H9 (cell line): Measurements from ENCODE around the gene ABR. TPM values are rescaled to one million over a fixed set of nuclear protein-coding genes. Genes with fewer than 3 reads are reported as not detected.

Experiments used
- DNase-seq: peaks from one replicate; pipeline ENCODE4 v3.0.0-alpha.2; 2017
- H2AFZ ChIP-seq: one replicate; pipeline ENCODE4 v1.6.1; 2013; ENCODE audit warnings: mild to moderate bottlenecking, low read length, control low read depth, moderate library complexity
- H2AK5ac ChIP-seq: 2 replicates; pipeline ENCODE4 v1.6.1; 2013; ENCODE audit warnings: low read length, control low read depth, mixed read lengths; ENCODE audit not compliant: insufficient read length
- H2BK120ac ChIP-seq: one replicate; pipeline ENCODE4 v1.6.1; 2013; ENCODE audit warnings: low read depth, mild to moderate bottlenecking, low read length, control low read depth, inconsistent platforms; ENCODE audit not compliant: poor library complexity, severe bottlenecking
- H2BK12ac ChIP-seq: 2 replicates; pipeline ENCODE4 v1.6.1; 2013; ENCODE audit warnings: low read length, control low read depth, mixed read lengths, low read depth; ENCODE audit not compliant: insufficient read length
- H2BK15ac ChIP-seq: 2 replicates; pipeline ENCODE4 v1.6.1; 2013; ENCODE audit warnings: low read depth, low read length, control low read depth
- H2BK20ac ChIP-seq: one replicate; pipeline ENCODE4 v1.6.1; 2013; ENCODE audit warnings: low read depth, mild to moderate bottlenecking, low read length, control low read depth, inconsistent platforms; ENCODE audit not compliant: poor library complexity, severe bottlenecking
- H2BK5ac ChIP-seq: 2 replicates; pipeline ENCODE4 v1.6.1; 2013; ENCODE audit warnings: low read length, control low read depth, mixed read lengths; ENCODE audit not compliant: insufficient read length
- H3K14ac ChIP-seq: 2 replicates; pipeline ENCODE4 v1.6.1; 2013; ENCODE audit warnings: low read length, control low read depth; ENCODE audit not compliant: insufficient read depth
- H3K18ac ChIP-seq: 2 replicates; pipeline ENCODE4 v1.6.1; 2013; ENCODE audit warnings: low read depth, mild to moderate bottlenecking, mixed read lengths, low read length, control low read depth; ENCODE audit not compliant: insufficient read length
- H3K23ac ChIP-seq: 2 replicates; pipeline ENCODE4 v1.6.1; 2013; ENCODE audit warnings: low read length, control low read depth, mixed read lengths, low read depth; ENCODE audit not compliant: insufficient read length
- H3K23me2 ChIP-seq: 2 replicates; pipeline ENCODE4 v1.6.1; 2013; ENCODE audit warnings: low read depth, mild to moderate bottlenecking, mixed read lengths, low read length, control low read depth; ENCODE audit not compliant: insufficient read length, poor library complexity, severe bottlenecking
- H3K27ac ChIP-seq: 2 replicates; pipeline ENCODE4 v1.5.1; 2013; ENCODE audit warnings: low read length, control low read depth, mixed read lengths, low read depth; ENCODE audit not compliant: insufficient read length
- H3K27me3 ChIP-seq: 2 replicates; pipeline ENCODE4 v1.6.1; 2013; ENCODE audit warnings: low read length, control low read depth, inconsistent platforms; ENCODE audit not compliant: insufficient read depth
- H3K4ac ChIP-seq: 2 replicates; pipeline ENCODE4 v1.6.1; 2013; ENCODE audit warnings: low read depth, mild to moderate bottlenecking, control low read depth, inconsistent platforms, low read length, moderate library complexity
- H3K4me1 ChIP-seq: 2 replicates; pipeline ENCODE4 v1.6.1; 2013; ENCODE audit warnings: low read length, control low read depth, inconsistent platforms; ENCODE audit not compliant: insufficient read depth
- H3K4me2 ChIP-seq: 2 replicates; pipeline ENCODE4 v1.6.1; 2013; ENCODE audit warnings: low read length, control low read depth, mixed read lengths; ENCODE audit not compliant: insufficient read length, insufficient read depth
- H3K56ac ChIP-seq: 2 replicates; pipeline ENCODE4 v1.6.1; 2013; ENCODE audit warnings: low read depth, mild to moderate bottlenecking, mixed read lengths, low read length, control low read depth; ENCODE audit not compliant: insufficient read length
- H3K79me1 ChIP-seq: 2 replicates; pipeline ENCODE4 v1.6.1; 2013; ENCODE audit warnings: low read depth, mild to moderate bottlenecking, moderate library complexity, low read length, control low read depth, inconsistent platforms; ENCODE audit not compliant: insufficient read depth, poor library complexity, severe bottlenecking
- H3K79me2 ChIP-seq: 2 replicates; pipeline ENCODE4 v1.6.1; 2013; ENCODE audit warnings: low read length, control low read depth, inconsistent platforms; ENCODE audit not compliant: insufficient read depth
- H3K9ac ChIP-seq: 2 replicates; pipeline ENCODE4 v1.6.1; 2013; ENCODE audit warnings: low read length, control low read depth, mixed read lengths; ENCODE audit not compliant: insufficient read length; ENCODE audit errors: extremely low read depth
- H3K9me3 ChIP-seq: one replicate; pipeline ENCODE4 v1.6.1; 2013; ENCODE audit warnings: low read depth, low read length, inconsistent platforms; ENCODE audit not compliant: control insufficient read depth
- H3T11ph ChIP-seq: one replicate; pipeline ENCODE4 v1.6.1; 2013; ENCODE audit warnings: mild to moderate bottlenecking, low read length, control low read depth, inconsistent platforms
- H4K20me1 ChIP-seq: one replicate; pipeline ENCODE4 v1.6.1; 2013; ENCODE audit not compliant: control insufficient read depth, insufficient read length, insufficient read depth
- H4K5ac ChIP-seq: 2 replicates; pipeline ENCODE4 v1.6.1; 2013; ENCODE audit warnings: low read depth, mild to moderate bottlenecking, mixed read lengths, low read length, control low read depth; ENCODE audit not compliant: insufficient read length
- H4K8ac ChIP-seq: replicated peaks from 2 replicates; pipeline ENCODE4 v1.6.1; 2013; ENCODE audit warnings: low read length, control low read depth, mixed read lengths, low read depth; ENCODE audit not compliant: insufficient read length
- H4K91ac ChIP-seq: 2 replicates; pipeline ENCODE4 v1.6.1; 2013; ENCODE audit warnings: low read depth, mild to moderate bottlenecking, moderate library complexity, mixed read lengths, low read length, control low read depth; ENCODE audit not compliant: insufficient read length
- H3K27ac Mint-ChIP-seq, 3 experiments: 2 replicates in 2 of 3; 3 replicates in 1 of 3; pipeline ENCODE4 v1.8.0; 2020 to 2021; ENCODE audit warnings: mixed read lengths in 3 of 3, mild to moderate bottlenecking in 1 of 3, moderate library complexity in 1 of 3
- H3K27me3 Mint-ChIP-seq: 2 replicates; pipeline ENCODE4 v1.8.0; 2021; ENCODE audit warnings: low read depth, mild to moderate bottlenecking, moderate library complexity, mixed read lengths
- H3K36me3 Mint-ChIP-seq, 3 experiments: 2 replicates in 2 of 3; 3 replicates in 1 of 3; pipeline ENCODE4 v1.8.0; 2020 to 2021; ENCODE audit warnings: low read depth in 3 of 3, mixed read lengths in 3 of 3; ENCODE audit not compliant: insufficient read depth in 1 of 3
- H3K4me1 Mint-ChIP-seq, 2 experiments: 2 replicates each; pipeline ENCODE4 v1.8.0; 2020; ENCODE audit warnings: mixed read lengths in 2 of 2
- H3K4me3 Mint-ChIP-seq, 2 experiments: 2 replicates in 1 of 2; 3 replicates in 1 of 2; pipeline ENCODE4 v1.8.0; 2020 to 2021; ENCODE audit warnings: mild to moderate bottlenecking in 2 of 2, mixed read lengths in 2 of 2, moderate library complexity in 1 of 2
- H3K9me3 Mint-ChIP-seq, 2 experiments: 2 replicates in 1 of 2; 3 replicates in 1 of 2; pipeline ENCODE4 v1.8.0; 2020; ENCODE audit warnings: mild to moderate bottlenecking in 2 of 2, mixed read lengths in 2 of 2, moderate library complexity in 1 of 2
- CTCF ChIP-seq: fragments of 200-600 bp; sonication (generic); conservative IDR thresholded peaks from 3 replicates; pipeline ENCODE4 v1.8.0; 2021; ENCODE audit warnings: antibody characterized with exemption, mild to moderate bottlenecking
- WGBS: extraction: QIAGEN DNeasy Blood & Tissue Kit; methylation state at CpG from one replicate; pipeline ENCODE4 v1.1.7; 2013; ENCODE audit warnings: missing lambda C conversion rate, low lambda C conversion rate, mixed read lengths; ENCODE audit not compliant: insufficient read length; ENCODE audit errors: extremely low coverage; 5-methylcytosine and 5-hydroxymethylcytosine counted together
- total RNA-seq: library from RNA; stranded (reverse); gene quantifications from 2 replicates; pipeline ENCODE4 v1.2.1, GENCODE V29; 2021

ABR gene
- total RNA-seq, 1 experiment from 2014 or later: 34.7 TPM

- Mint-ChIP-seq H3K4me3 (no peak overlapping the region), H3K4me1 (peaks cover 11% of the 10 kb centered on the region in 2 experiments), H3K27me3 (peaks cover 9% of the 10 kb centered on the region), H3K36me3 (peaks cover 0 to 4% (median 0%) of the 10 kb centered on the region in 3 experiments; a peak in 1 of 7 replicates), H3K9me3 (no peaks in the 10 kb centered on the region), H3K27ac (peak overlapping the region in 1 of 3 experiments; percentile 22; a peak in 1 of 7 replicates)
- Histone ChIP-seq H3K9ac (no peak overlapping the region), H3T11ph (no peak overlapping the region), H3K56ac (no peak overlapping the region), H2AFZ (no peak overlapping the region), H2BK20ac (no peak overlapping the region), H3K14ac (no peak overlapping the region), H3K79me2 (no peaks in the 10 kb centered on the region), H2BK15ac (no peak overlapping the region), H4K5ac (no peak overlapping the region), H4K91ac (no peak overlapping the region), H3K23ac (no peak overlapping the region), H2BK120ac (no peak overlapping the region), H3K27me3 (no peaks in the 10 kb centered on the region), H3K4me1 (no peaks in the 10 kb centered on the region), H2AK5ac (no peak overlapping the region), H3K27ac (no peak overlapping the region), H3K23me2 (no peaks in the 10 kb centered on the region), H2BK12ac (no peak overlapping the region), H3K9me3 (no peaks in the 10 kb centered on the region), H4K20me1 (no peaks in the 10 kb centered on the region), H3K4ac (no peak overlapping the region), H3K18ac (no peak overlapping the region), H4K8ac (no peak overlapping the region), H3K79me1 (no peaks in the 10 kb centered on the region), H2BK5ac (no peak overlapping the region), H3K4me2 (no peak overlapping the region)
- no CpG with 5 or more reads among the region's 16 CpGs for WGBS
- no peak for TF ChIP-seq CTCF
- no peak for DNase-seq
These were observed 17.5 kb downstream of the ABR start for GRCh38 chr17:1162116-1162855.
